ENCODE data around the gene MAML2.

- TF ChIP-seq CTCF (conservative IDR thresholded peaks at IDR 0.05) (no peak), EZH2 (IDR thresholded peaks at IDR 0.05; ENCODE audit: low read depth) (no peak)
Measured at GRCh38 chr11:96055706-96056387, 287.1 kb downstream of the MAML2 start.

All from PC-9 (cell line).